HL-60 (cell line): ENCODE results near the gene LURAP1L.

Source experiments
- DNase-seq, 2 experiments: peaks; one replicate each; pipeline ENCODE4 v3.0.0-alpha.2; 2010 to 2020; ENCODE audit warnings: low read depth in 1 of 2, low spot score in 1 of 2
- H3K27ac ChIP-seq: fragments of 250-450 bp; sonication (Bioruptor Pico); replicated peaks from 2 replicates; pipeline ENCODE4 v1.5.1; 2020; ENCODE audit warnings: mild to moderate bottlenecking, moderate library complexity
- H3K27me3 ChIP-seq: fragments of 250-450 bp; sonication (Bioruptor Pico); 2 replicates; pipeline ENCODE4 v1.5.1; 2021; ENCODE audit warnings: mild to moderate bottlenecking, moderate library complexity; ENCODE audit not compliant: insufficient read depth, poor library complexity, severe bottlenecking
- H3K4me3 ChIP-seq: replicated peaks from 2 replicates; pipeline ENCODE4 v1.5.1; 2011; ENCODE audit warnings: mild to moderate bottlenecking, control low read depth, low read length; ENCODE audit not compliant: insufficient read depth
- GABPA ChIP-seq: IDR thresholded peaks from 2 replicates; pipeline ENCODE4 v1.6.1; 2012; ENCODE audit warnings: low read depth
- POLR2AphosphoS5 ChIP-seq: IDR thresholded peaks from 2 replicates; pipeline ENCODE4 v1.6.1; 2012; ENCODE audit warnings: low read depth
- REST ChIP-seq: IDR thresholded peaks from 2 replicates; pipeline ENCODE4 v1.6.1; 2012; ENCODE audit warnings: low read depth; ENCODE audit not compliant: insufficient replicate concordance
- SPI1 ChIP-seq: IDR thresholded peaks from 2 replicates; pipeline ENCODE4 v1.6.1; 2012; ENCODE audit warnings: low read depth, mild to moderate bottlenecking, borderline replicate concordance
- TF ChIP-seq, protein P1 (sequence below): IDR thresholded peaks from one replicate; pipeline ENCODE4 v1.5.1; 2011; ENCODE audit warnings: low read length, control low read depth, inconsistent platforms; ENCODE audit not compliant: insufficient read depth

The LURAP1L gene

GRCh38 chr9:12843735-12844134 is 68.9 kb downstream of the LURAP1L start:
- no peak overlapping the region for H3K27ac ChIP-seq
- H3K4me3 ChIP-seq: no peak overlapping the region
- H3K27me3 ChIP-seq: no peaks in the 10 kb centered on the region
- DNase-seq: no peak
- TF ChIP-seq GABPA: no peak
- TF ChIP-seq SPI1: no peak
- TF ChIP-seq POLR2AphosphoS5: no peak
- TF ChIP-seq, protein P1, sequence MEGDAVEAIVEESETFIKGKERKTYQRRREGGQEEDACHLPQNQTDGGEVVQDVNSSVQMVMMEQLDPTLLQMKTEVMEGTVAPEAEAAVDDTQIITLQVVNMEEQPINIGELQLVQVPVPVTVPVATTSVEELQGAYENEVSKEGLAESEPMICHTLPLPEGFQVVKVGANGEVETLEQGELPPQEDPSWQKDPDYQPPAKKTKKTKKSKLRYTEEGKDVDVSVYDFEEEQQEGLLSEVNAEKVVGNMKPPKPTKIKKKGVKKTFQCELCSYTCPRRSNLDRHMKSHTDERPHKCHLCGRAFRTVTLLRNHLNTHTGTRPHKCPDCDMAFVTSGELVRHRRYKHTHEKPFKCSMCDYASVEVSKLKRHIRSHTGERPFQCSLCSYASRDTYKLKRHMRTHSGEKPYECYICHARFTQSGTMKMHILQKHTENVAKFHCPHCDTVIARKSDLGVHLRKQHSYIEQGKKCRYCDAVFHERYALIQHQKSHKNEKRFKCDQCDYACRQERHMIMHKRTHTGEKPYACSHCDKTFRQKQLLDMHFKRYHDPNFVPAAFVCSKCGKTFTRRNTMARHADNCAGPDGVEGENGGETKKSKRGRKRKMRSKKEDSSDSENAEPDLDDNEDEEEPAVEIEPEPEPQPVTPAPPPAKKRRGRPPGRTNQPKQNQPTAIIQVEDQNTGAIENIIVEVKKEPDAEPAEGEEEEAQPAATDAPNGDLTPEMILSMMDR: no peak
- TF ChIP-seq REST: no peak

DNA sequence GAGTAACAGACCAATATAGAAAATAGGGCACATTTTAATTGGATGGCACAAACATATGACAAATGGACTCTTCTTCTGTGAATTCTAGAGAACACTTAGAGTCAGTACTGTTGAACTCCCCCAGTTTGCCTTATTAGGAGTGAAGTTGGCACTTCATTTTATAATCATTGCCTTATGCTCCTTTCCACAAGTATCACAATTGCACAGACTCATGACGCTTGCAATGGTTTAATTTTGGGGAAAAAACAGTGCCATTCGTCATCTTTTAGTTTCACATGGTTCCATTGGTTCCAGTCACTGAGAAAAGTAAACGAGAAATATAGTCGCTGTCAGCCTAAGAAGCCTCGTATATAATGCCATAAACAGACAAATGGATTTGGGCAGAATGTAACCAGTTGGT is 71.2 kb downstream of the LURAP1L start:
- TF ChIP-seq, protein P1: no peak
- TF ChIP-seq SPI1: no peak
- no peak for TF ChIP-seq GABPA
- TF ChIP-seq REST: no peak
- TF ChIP-seq POLR2AphosphoS5: no peak
- Histone ChIP-seq H3K27ac (no peak overlapping the region), H3K27me3 (no peaks in the 10 kb centered on the region), H3K4me3 (no peak overlapping the region)
- no peak for DNase-seq

DNA sequence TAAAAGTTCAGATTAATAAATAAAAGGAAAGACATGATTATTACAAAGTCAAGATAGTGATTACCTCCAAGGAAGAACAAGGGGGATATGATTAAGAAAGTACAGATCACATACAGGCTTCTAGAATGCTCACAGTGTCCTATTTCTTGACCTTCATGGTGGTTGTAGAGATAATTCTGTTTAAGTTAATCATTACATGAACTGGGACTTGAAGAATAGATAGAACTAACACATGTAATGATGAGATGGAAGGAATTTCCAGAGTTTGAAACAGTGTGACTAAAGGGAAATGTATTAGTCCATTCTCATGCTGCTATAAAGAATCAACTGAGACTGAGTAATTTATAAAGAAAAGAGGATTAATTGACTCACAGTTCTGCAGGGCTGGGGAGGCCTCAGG is 72.7 kb downstream of the LURAP1L start:
- DNase-seq: no peak
- Histone ChIP-seq H3K4me3 (no peak overlapping the region), H3K27ac (no peak overlapping the region), H3K27me3 (no peaks in the 10 kb centered on the region)
- TF ChIP-seq REST: no peak
- TF ChIP-seq POLR2AphosphoS5: no peak

DNA sequence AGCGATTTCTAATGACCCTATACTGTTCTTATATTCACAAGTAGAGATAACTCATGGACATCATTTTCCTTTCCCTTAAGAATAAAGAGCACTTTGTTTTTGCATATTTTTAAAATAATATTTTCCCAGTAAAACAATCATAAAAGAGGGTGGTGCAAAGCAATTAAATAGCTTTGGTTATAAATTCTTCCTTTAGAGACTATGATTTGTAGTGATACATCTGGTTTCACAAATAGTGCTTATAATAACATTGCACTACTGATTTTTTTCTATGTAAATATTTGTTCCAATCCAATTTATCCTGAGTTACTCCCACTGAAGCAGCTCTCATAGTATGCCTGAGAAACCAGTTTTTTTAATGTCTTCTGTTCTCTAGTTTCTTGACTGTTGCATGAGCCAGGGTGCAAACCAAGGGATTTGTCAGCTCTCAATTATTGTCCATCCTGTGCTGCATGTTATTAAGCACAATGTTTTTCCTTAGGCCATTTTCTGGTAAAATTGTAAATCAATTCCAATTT is 74.7 kb downstream of the LURAP1L start:
- no peak for TF ChIP-seq REST
- Histone ChIP-seq H3K27me3 (no peaks in the 10 kb centered on the region), H3K4me3 (no peak overlapping the region), H3K27ac (no peak overlapping the region)
- DNase-seq: no peak
